A549 (cell line): Measurements from ENCODE around the gene TTC5.

Experiments used
- BHLHE40 ChIP-seq: IDR thresholded peaks from 2 replicates; pipeline ENCODE4 v1.6.1; 2012; ENCODE audit warnings: low read depth, low read length, inconsistent platforms
- CHD2 ChIP-seq: fragments of 150-350 bp; IDR thresholded peaks from 2 replicates; pipeline ENCODE4 v1.6.1; 2014; ENCODE audit warnings: low read length; ENCODE audit not compliant: partially characterized antibody
- CHD4 ChIP-seq: fragments of 200-600 bp; sonication (generic); IDR thresholded peaks from 2 replicates; pipeline ENCODE4 v1.6.1; 2016; ENCODE audit warnings: antibody characterized with exemption, mild to moderate bottlenecking, borderline replicate concordance
- CTCF ChIP-seq: fragments of >200 bp; sonication (Bioruptor Twin); formaldehyde crosslinking; IDR thresholded peaks from 3 replicates; pipeline ENCODE4 v1.5.1; 2016
- HDAC2 ChIP-seq: fragments of 200-600 bp; sonication (generic); IDR thresholded peaks from 2 replicates; pipeline ENCODE4 v1.6.1; 2016
- MAFK ChIP-seq: fragments of 450-650 bp; IDR thresholded peaks from 2 replicates; pipeline ENCODE4 v1.6.1; 2014; ENCODE audit not compliant: partially characterized antibody
- MAX ChIP-seq: IDR thresholded peaks from 2 replicates; pipeline ENCODE4 v1.6.1; 2012
- POLR2A ChIP-seq: IDR thresholded peaks from 2 replicates; pipeline ENCODE4 v1.6.1; 2012; ENCODE audit warnings: mild to moderate bottlenecking, low read length
- RAD21 ChIP-seq, 2 experiments: fragments of >200 bp in 1 of 2; sonication (Bioruptor Twin) in 1 of 2; formaldehyde crosslinking in 1 of 2; IDR thresholded peaks in 1 of 2; conservative IDR thresholded peaks in 1 of 2; 2 replicates in 1 of 2; 3 replicates in 1 of 2; pipeline ENCODE4 v1.6.1; 2012 to 2018; ENCODE audit warnings: inconsistent platforms in 1 of 2
- RFX5 ChIP-seq: fragments of 450-650 bp; IDR thresholded peaks from 2 replicates; pipeline ENCODE4 v1.7.1; 2014; ENCODE audit warnings: antibody characterized with exemption, mild to moderate bottlenecking, moderate library complexity
- SMC3 ChIP-seq: fragments of >200 bp; sonication (Bioruptor Twin); formaldehyde crosslinking; IDR thresholded peaks from 3 replicates; pipeline ENCODE4 v1.6.1; 2018; ENCODE audit warnings: inconsistent platforms
- USF2 ChIP-seq: fragments of 450-650 bp; IDR thresholded peaks from 2 replicates; pipeline ENCODE4 v1.6.1; 2014; ENCODE audit warnings: antibody characterized with exemption

- no peak for TF ChIP-seq CTCF
- TF ChIP-seq POLR2A = no peak
- no peak for TF ChIP-seq SMC3
- no peak for TF ChIP-seq MAX
- no peak for TF ChIP-seq MAFK
- TF ChIP-seq BHLHE40 = no peak
- no peak for TF ChIP-seq CHD4
- TF ChIP-seq RAD21 (conservative IDR thresholded peaks at IDR 0.05 in 1 of 2, IDR thresholded peaks at IDR 0.05 in 1 of 2) = no peak
- no peak for TF ChIP-seq HDAC2
- TF ChIP-seq RFX5 = no peak
- TF ChIP-seq CHD2 = no peak
- TF ChIP-seq USF2 = no peak
Measured at GRCh38 chr14:20343862-20344220, 38.1 kb upstream of the TTC5 start.
